Heart right ventricle (tissue), 16 donors: ENCODE results near the gene MYO15B. TPM values are rescaled to one million over a fixed set of nuclear protein-coding genes. Genes with fewer than 3 reads are reported as not detected.
A peak's percentile ranks its signal among the peaks of the same experiment; 100 is the strongest.

Experiments used
- ATAC-seq, 8 donors: fragments of 200-7000 bp; cut with Tn5 transposase; one replicate each; pipeline ENCODE4 v1.9.1; 2020; ENCODE audit warnings: mild to moderate bottlenecking in 8 of 8, moderate library complexity in 8 of 8, moderate number of reproducible peaks in 1 of 8
- DNase-seq, 2 donors: peaks; one replicate each; pipeline ENCODE4 v3.0.0-alpha.2; 2020
- H3K27ac ChIP-seq, 10 donors: fragments of 200-600 bp; sonication (generic) in 2 of 10; one replicate each; pipeline versions ENCODE4 v1.5.0 to v1.8.0; 2020 to 2022; ENCODE audit warnings: mild to moderate bottlenecking in 3 of 10
- H3K27me3 ChIP-seq, 7 donors: fragments of 200-600 bp; one replicate each; pipeline ENCODE4 v1.8.0; 2021 to 2022; ENCODE audit warnings: mild to moderate bottlenecking in 2 of 7
- H3K36me3 ChIP-seq, 9 donors: fragments of 200-600 bp; sonication (generic) in 1 of 9; one replicate each; pipeline versions ENCODE4 v1.5.0 to v1.8.0; 2020 to 2022; ENCODE audit warnings: mild to moderate bottlenecking in 2 of 9
- H3K4me1 ChIP-seq, 9 donors: fragments of 200-600 bp; sonication (generic) in 1 of 9; one replicate each; pipeline versions ENCODE4 v1.5.0 to v1.8.0; 2020 to 2022; ENCODE audit warnings: mild to moderate bottlenecking in 4 of 9
- H3K4me3 ChIP-seq, 10 donors: fragments of 200-600 bp; sonication (generic) in 2 of 10; one replicate each; pipeline versions ENCODE4 v1.5.0 to v1.8.0; 2020 to 2022; ENCODE audit warnings: mild to moderate bottlenecking in 7 of 10, moderate library complexity in 2 of 10
- H3K9me3 ChIP-seq, 11 donors: fragments of 200-600 bp in 10 of 11; sonication (generic) in 2 of 11; one replicate each; pipeline versions ENCODE4 v1.5.0 to v1.8.0; 2013 to 2022; ENCODE audit warnings: mild to moderate bottlenecking in 2 of 11, control low read depth in 1 of 11, moderate library complexity in 1 of 11
- CTCF ChIP-seq, 9 donors: fragments of 200-600 bp; sonication (generic) in 2 of 9; IDR thresholded peaks; one replicate each; pipeline versions ENCODE4 v1.5.0 to v1.8.0; 2021 to 2022; ENCODE audit warnings: antibody characterized with exemption in 9 of 9, mild to moderate bottlenecking in 5 of 9, moderate library complexity in 1 of 9
- WGBS, 2 donors: extraction: QIAGEN DNeasy Blood & Tissue Kit; methylation state at CpG; one replicate each; pipeline ENCODE4 v1.1.7; 2013; ENCODE audit warnings: inconsistent platforms in 1 of 2; 5-methylcytosine and 5-hydroxymethylcytosine counted together
- intact Hi-C, 10 donors: fragments of 100-400 bp; cut with DNase I; formaldehyde crosslinking; loops; one replicate each; pipeline versions ENCODE4 v1.11.1 to v1.14.2; 2022
- polyA plus RNA-seq, 2 donors: library from polyadenylated mRNA; stranded (reverse); fragments of 200-250 nt; gene quantifications; one replicate each; pipeline ENCODE4 v1.2.3, GENCODE V29; 2013
- total RNA-seq, 10 donors: library from RNA; stranded (reverse); fragmentation: NEBNext Ultra II Directional in 3 of 10; extraction: Animal tissue kit (Norgen Biotek cat#: 25700) in 3 of 10; gene quantifications; one replicate each; pipeline versions ENCODE4 v1.2.1 to v1.2.4, GENCODE V29; 2021 to 2023
- donor health status: Arrhythmogenic right ventricular cardiomyopathy.
- donor health status: ischemic (EF 13 %, LVEDD 7.1; RV severe dilation, severe dysfunction).
- donor health status: healthy with polysubstance abuse.
- donor health status: DM: no; HTN: yes; CAD: no.
- donor health status: DM: no; HTN: no; CAD: no.
- donor health status: ischemic (EF 25% LVEDD 6.9; RV normal size, moderate dysfunction).
- donor health status: ischemic (EF 25% LVEDD 5.7; RV mildly dilated, moderate dysfunction).
- donor health status: healthy.
- donor health status: DM: yes; HTN: yes; CAD: no.
- donor health status: Ischemic cardiomyopathy.
- donor health status: ischemic (EF 35%, LVEDD 5.7; RV mildly dilated, moderate dysfunction).
- donor health status: nonischemic (EF 11% LVEDD 7.7; RV severe dilation, severe dysfunction).
- donor health status: DM: yes; HTN: yes; CAD: no.
- donor health status: PGD.
- donor health status: ischemic (EF 29% LVEDD 5.4; RV normal size, mild dysfunction).
- donor health status: nonischemic (EF 23%, LVEDD 6.1; RV moderate dilation, normal function).

MYO15B gene
- total and polyA plus RNA-seq, 12 donors, result 27.9 to 205 (median 45.8) TPM

DNA sequence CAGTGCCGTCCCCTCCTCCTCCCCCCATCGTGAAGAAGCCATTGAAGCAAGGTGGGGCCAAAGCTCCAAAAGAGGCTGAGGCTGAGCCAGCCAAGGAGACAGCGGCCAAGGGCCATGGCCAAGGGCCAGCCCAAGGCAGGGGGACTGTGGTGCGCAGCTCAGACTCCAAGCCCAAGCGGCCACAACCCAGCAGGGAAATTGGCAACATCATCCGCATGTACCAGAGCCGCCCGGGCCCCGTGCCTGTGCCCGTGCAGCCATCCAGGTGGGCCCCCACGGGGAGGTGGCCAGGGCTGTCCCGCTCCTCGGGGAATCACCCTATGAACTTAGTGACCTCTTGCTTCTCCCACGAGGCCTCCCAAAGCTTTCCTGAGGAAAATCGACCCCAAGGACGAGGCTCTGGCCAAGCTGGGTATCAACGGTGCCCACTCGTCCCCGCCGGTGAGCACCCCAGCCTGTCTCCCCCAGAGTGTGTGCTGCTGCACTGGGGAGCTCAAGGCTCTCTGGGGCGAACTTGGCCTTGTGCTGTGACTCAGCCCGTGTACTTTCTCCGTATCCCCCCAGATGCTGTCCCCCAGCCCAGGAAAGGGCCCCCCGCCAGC lies 29.0 kb downstream of the MYO15B start:
- Histone ChIP-seq H3K27me3 (no peaks in the 10 kb centered on the region), H3K27ac (no peak overlapping the region), H3K9me3 (no peaks in the 10 kb centered on the region), H3K4me1 (no peaks in the 10 kb centered on the region), H3K36me3 (peaks cover 0 to 100% (median 47%) of the 10 kb centered on the region in 9 donors), H3K4me3 (no peak overlapping the region)
- intact Hi-C loops, result no loop called here
- no peak for TF ChIP-seq CTCF (IDR thresholded peaks at IDR 0.05)
- ATAC-seq (no peak), DNase-seq (no peak)
- 92 to 94% methylated on average over 24 of the region's 24 CpGs for WGBS, 2 donors

GRCh38 chr17:75617218-75617617 lies 29.6 kb downstream of the MYO15B start:
- intact Hi-C loops, result no loop called here
- no peak for DNase-seq
- no peak for ATAC-seq

DNA sequence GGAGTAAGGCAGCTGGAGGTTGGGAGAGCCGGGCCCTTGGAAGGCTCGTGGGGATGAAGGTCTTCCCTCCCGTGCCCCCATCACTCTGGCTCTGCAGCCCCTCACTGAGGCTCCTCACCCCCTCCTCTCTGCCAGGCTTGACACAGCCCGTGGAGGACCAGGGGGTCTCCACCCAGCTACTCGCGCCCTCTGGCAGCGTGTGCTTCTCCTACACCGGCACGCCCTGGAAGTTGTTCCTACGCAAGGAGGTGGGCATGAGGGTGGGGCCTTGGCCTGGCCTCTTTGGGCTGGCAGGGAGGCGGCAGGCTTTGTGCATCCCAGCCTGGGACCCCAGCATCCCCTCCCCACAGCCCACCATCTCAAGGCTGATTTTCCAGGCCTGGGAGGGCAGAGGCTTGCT lies 30.1 kb downstream of the MYO15B start:
- Histone ChIP-seq H3K27me3 (no peaks in the 10 kb centered on the region), H3K27ac (no peak overlapping the region), H3K36me3 (peaks cover 0 to 100% (median 38%) of the 10 kb centered on the region in 9 donors), H3K4me1 (no peaks in the 10 kb centered on the region), H3K9me3 (no peaks in the 10 kb centered on the region), H3K4me3 (no peak overlapping the region)
- intact Hi-C loops, result no loop called here
- TF ChIP-seq CTCF (IDR thresholded peaks at IDR 0.05), result no peak
- no peak for DNase-seq
- WGBS, 2 donors, result 91 to 94% methylated on average over 11 of the region's 11 CpGs
- no peak for ATAC-seq

More at GRCh38 chr17:75617218-75617617, 29.6 kb downstream of the MYO15B start:
- no peaks in the 10 kb centered on the region for H3K9me3 ChIP-seq
- WGBS, 2 donors, result 94% methylated on average over 16 of the region's 16 CpGs
- no peaks in the 10 kb centered on the region for H3K4me1 ChIP-seq
- H3K4me3 ChIP-seq, result no peak overlapping the region
- no peak for TF ChIP-seq CTCF (IDR thresholded peaks at IDR 0.05)
- no peaks in the 10 kb centered on the region for H3K27me3 ChIP-seq
- H3K27ac ChIP-seq, result no peak overlapping the region
- peaks cover 0 to 100% (median 43%) of the 10 kb centered on the region in 9 donors for H3K36me3 ChIP-seq

- Histone ChIP-seq H3K9me3 (no peaks in the 10 kb centered on the region), H3K4me1 (no peaks in the 10 kb centered on the region), H3K27ac (no peak overlapping the region), H3K27me3 (no peaks in the 10 kb centered on the region), H3K4me3 (no peak overlapping the region), H3K36me3 (peaks cover 0 to 100% (median 43%) of the 10 kb centered on the region in 9 donors)
- DNase-seq (no peak), ATAC-seq (no peak)
- TF ChIP-seq CTCF (IDR thresholded peaks at IDR 0.05), result peak in 6 of 9 donors; percentile 32 to 48 (median 40)
- WGBS, 2 donors, result 85 to 86% methylated on average over 36 of the region's 36 CpGs
- intact Hi-C loops, result no loop called here
These were observed 32.2 kb downstream of the MYO15B start for GRCh38 chr17:75619506-75620431.
